ENCODE measurements around the gene HSD17B1. TPM values are rescaled to one million over a fixed set of nuclear protein-coding genes. Genes with fewer than 3 reads are reported as not detected.

HSD17B1 gene
- total and polyA plus RNA-seq, 2 experiments from 2014 or later, result 2.3 to 3.0 TPM

DNA sequence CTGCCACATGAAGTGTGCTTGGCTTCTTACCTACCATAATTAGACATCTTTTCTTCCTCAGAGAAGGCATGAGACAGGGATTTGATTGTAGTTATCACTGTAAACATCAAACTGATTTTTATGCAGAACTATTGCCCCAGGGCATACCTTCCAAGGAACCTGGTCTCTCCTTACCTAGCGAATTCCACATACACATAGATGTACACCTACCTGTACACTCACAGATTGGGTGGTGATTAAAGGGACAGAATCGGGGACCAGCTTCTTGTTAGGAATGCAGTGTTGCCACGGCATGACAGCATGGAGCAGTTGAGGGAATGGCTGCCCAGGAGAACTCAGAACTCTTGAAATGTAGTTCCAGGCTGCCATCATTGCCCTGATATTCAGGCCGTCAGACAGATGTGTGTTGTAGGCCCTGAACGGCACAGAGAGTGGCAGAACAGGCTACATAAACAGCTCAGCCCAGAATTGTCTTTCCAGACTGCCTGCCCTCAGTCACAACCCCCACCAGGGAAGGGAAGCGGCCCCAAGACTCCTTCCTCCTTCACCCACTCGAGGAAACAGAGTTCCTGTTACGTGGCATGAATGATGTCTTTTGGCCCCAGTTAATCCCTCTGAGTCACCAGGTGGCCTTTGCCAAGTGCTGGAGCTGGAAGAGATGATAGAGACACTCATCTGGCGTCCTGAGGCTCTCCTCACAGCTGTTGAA lies 34.5 kb upstream of the HSD17B1 start:
- peak overlapping the region; percentile 83 for H3K9ac ChIP-seq
- H3K9me2 ChIP-seq (ENCODE audit: insufficient read depth), result no peaks in the 10 kb centered on the region
- peaks cover 59% of the 10 kb centered on the region for H3F3A ChIP-seq (ENCODE audit: insufficient read depth)
- TF ChIP-seq EZH2phosphoT487 (IDR thresholded peaks at IDR 0.05; ENCODE audit: insufficient read depth, low read depth) (no peak), EZH2 (IDR thresholded peaks at IDR 0.05; ENCODE audit: insufficient read depth, poor library complexity, severe bottlenecking) (no peak)
- no peaks in the 10 kb centered on the region for H3K9me3 ChIP-seq (ENCODE audit: low read depth)
- peak overlapping the region; percentile 25 for H3K4me3 ChIP-seq
- no peaks in the 10 kb centered on the region for H3K79me2 ChIP-seq (ENCODE audit: insufficient read depth)
- 9% methylated on average over 9 of the region's 9 CpGs for WGBS, 2 experiments (ENCODE audit: low coverage in 1 of 2, low lambda C conversion rate in 2 of 2, missing lambda C conversion rate in 2 of 2)
- H3K27me3 ChIP-seq (replicated peaks; ENCODE audit: insufficient read depth), result no peaks in the 10 kb centered on the region
- peaks cover 52% of the 10 kb centered on the region for H3K4me1 ChIP-seq (ENCODE audit: insufficient read depth)
- H3K36me3 ChIP-seq (ENCODE audit: low read depth), result no peaks in the 10 kb centered on the region
- in situ Hi-C loops (cut with MboI), result no loop called here
- DNase-seq, result peak; percentile 96
- no peaks in the 10 kb centered on the region for H4K20me1 ChIP-seq (ENCODE audit: insufficient read depth)
- peak overlapping the region; percentile 99 for H3K27ac ChIP-seq
- peak overlapping the region; percentile 41; the same call in 1 of the 2 replicates for H2AFZ ChIP-seq
- peak overlapping the region; percentile 77 for H3K4me2 ChIP-seq (ENCODE audit: unreplicated experiment)

DNA sequence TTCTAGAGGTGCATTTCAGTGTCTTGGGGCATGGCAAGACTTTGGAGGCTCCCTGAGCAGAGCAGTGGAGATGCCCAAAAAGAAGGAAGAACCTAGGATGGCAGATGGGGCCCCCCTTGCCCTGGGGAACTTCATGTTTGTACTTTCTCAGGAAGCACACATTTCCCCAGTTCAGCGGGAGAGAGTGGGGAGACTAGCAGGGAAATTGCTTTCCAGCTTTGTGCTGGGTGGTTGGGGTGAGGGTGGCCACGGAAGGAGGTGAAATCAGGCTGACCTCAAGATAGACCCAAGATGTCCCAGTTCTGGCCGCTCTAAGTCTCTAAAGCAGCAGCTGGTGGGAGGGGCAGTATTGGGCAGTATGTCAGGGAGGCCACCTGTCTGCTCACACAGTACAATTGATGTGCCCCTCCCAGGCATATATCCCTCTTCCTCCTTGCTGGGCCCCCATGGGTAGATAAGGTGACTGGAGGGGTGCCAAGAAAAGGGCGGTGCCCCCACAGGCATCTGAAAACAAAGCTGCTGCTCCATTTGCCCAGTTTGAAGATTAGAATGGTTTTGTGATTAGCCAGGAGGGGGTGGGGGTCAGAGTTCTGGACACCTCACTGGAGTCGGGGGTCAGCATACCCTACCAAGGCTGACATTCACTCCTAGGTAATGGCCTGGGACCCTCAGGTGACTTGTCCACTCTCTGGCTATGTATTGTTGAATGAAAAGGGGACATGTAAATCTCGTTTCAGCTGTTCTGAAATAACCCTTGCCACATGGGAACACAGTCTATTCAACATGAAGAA lies 33.8 kb upstream of the HSD17B1 start:
- Histone ChIP-seq H2AFZ (no peak overlapping the region), H3K4me2 (ENCODE audit: unreplicated experiment) (peak overlapping the region; percentile 74), H3K9me2 (ENCODE audit: insufficient read depth) (no peaks in the 10 kb centered on the region), H3K9ac (peak overlapping the region; percentile 83), H3K4me3 (peak overlapping the region; percentile 23; the same call in 1 of the 2 replicates), H3K27me3 (replicated peaks; ENCODE audit: insufficient read depth) (no peaks in the 10 kb centered on the region), H4K20me1 (ENCODE audit: insufficient read depth) (no peaks in the 10 kb centered on the region), H3K79me2 (ENCODE audit: insufficient read depth) (no peaks in the 10 kb centered on the region), H3F3A (ENCODE audit: insufficient read depth) (peaks cover 64% of the 10 kb centered on the region), H3K4me1 (ENCODE audit: insufficient read depth) (peaks cover 55% of the 10 kb centered on the region), H3K27ac (peak overlapping the region; percentile 99), H3K9me3 (ENCODE audit: low read depth) (no peaks in the 10 kb centered on the region), H3K36me3 (ENCODE audit: low read depth) (no peaks in the 10 kb centered on the region)
- no peak for DNase-seq
- in situ Hi-C loops (cut with MboI), result no loop called here
- 25 to 35% methylated on average over 6 of the region's 6 CpGs for WGBS, 2 experiments (ENCODE audit: low coverage in 1 of 2, low lambda C conversion rate in 2 of 2, missing lambda C conversion rate in 2 of 2)
- TF ChIP-seq EZH2 (IDR thresholded peaks at IDR 0.05; ENCODE audit: insufficient read depth, poor library complexity, severe bottlenecking) (no peak), EZH2phosphoT487 (IDR thresholded peaks at IDR 0.05; ENCODE audit: insufficient read depth, low read depth) (no peak)

DNA sequence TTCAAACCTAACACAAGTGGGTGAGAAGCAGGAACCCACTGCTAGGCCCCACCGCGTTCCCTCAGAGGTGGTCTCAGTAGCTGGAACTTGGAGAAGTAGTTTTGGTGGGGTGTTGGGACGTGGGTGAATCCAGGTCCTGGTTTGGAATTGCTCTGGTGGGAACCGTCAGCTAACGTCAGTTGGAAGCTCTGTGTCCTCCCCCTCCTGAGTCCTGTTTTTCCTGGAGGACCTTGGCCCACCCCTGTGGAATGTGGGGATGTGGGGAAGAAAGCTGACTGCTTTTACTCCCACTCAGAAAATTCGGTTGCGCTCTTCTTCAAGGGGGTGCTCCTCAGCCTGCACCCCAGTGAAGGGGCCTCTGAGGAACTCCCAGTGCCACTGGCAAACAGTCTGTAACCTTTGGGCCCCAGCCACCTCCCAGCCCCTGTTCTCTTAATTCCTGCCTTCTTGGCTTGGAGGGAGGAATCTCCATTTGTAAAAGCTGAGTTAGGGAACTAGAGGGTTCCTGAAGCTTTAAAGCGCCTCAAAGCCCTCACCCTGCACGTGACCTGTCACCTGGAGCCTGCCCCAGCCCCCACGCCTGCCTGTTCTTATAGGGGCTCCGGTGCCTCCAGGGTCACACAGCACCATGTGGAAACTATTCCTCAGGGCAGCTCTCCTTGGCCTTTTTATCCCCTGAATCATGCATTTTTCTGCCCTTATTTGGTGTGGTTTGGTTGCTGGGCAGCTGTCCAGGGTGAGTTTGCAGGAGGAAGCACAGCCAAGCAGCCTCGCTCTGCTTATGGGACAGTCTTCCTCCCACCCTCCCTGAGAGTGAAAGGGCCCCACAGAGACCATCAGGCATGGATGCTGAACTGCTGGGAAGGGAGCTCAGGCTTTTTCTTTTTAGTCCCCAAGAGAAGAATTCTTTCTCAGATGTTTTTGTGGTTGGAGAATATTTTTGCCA lies 32.9 kb upstream of the HSD17B1 start:
- Histone ChIP-seq H3K27ac (peak overlapping the region; percentile 99), H3K27me3 (replicated peaks; ENCODE audit: insufficient read depth) (no peaks in the 10 kb centered on the region), H3K9ac (peak overlapping the region; percentile 83), H3K4me3 (peak overlapping the region; percentile 43), H3K4me1 (ENCODE audit: insufficient read depth) (peaks cover 64% of the 10 kb centered on the region), H2AFZ (no peak overlapping the region), H4K20me1 (ENCODE audit: insufficient read depth) (no peaks in the 10 kb centered on the region), H3K36me3 (ENCODE audit: low read depth) (no peaks in the 10 kb centered on the region), H3K9me2 (ENCODE audit: insufficient read depth) (no peaks in the 10 kb centered on the region), H3K79me2 (ENCODE audit: insufficient read depth) (no peaks in the 10 kb centered on the region), H3K4me2 (ENCODE audit: unreplicated experiment) (peak overlapping the region; percentile 74), H3F3A (ENCODE audit: insufficient read depth) (peaks cover 71% of the 10 kb centered on the region), H3K9me3 (ENCODE audit: low read depth) (no peaks in the 10 kb centered on the region)
- 6 to 9% methylated on average over 12 of the region's 12 CpGs for WGBS, 2 experiments (ENCODE audit: low coverage in 1 of 2, low lambda C conversion rate in 2 of 2, missing lambda C conversion rate in 2 of 2)
- in situ Hi-C loops (cut with MboI), result loop anchor here (10.0 kb wide), 1 partner anchor 195 kb away; no protein-coding TSS in a partner anchor
- TF ChIP-seq EZH2 (IDR thresholded peaks at IDR 0.05; ENCODE audit: insufficient read depth, poor library complexity, severe bottlenecking), result no peak
- no peak for TF ChIP-seq EZH2phosphoT487 (IDR thresholded peaks at IDR 0.05; ENCODE audit: insufficient read depth, low read depth)
- peak; percentile 99 for DNase-seq

DNA sequence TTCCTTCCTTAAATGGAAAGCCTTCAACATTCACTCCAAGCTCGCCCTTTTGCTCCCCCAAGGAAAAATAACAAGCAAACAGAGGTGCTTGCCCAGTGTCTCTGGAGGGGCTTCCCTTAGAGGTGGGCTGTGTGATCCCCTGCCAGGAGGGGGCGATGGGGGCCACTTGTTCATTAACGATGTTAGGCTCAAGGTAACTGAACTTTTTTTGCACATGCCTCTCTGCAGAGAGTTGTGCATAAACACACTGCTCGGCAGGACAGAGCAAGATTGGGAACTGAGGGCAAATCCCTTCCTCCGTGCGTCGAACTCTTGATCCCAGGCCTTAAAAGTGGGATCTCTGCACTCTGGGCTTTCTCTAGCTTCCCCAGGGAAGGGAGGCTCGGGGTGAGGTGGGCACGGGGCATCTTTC lies 32.2 kb upstream of the HSD17B1 start:
- H3K4me2 ChIP-seq (ENCODE audit: unreplicated experiment), result peak overlapping the region; percentile 74
- H3K9ac ChIP-seq, result peak overlapping the region; percentile 83
- peaks cover 78% of the 10 kb centered on the region for H3F3A ChIP-seq (ENCODE audit: insufficient read depth)
- TF ChIP-seq EZH2phosphoT487 (IDR thresholded peaks at IDR 0.05; ENCODE audit: insufficient read depth, low read depth) (no peak), EZH2 (IDR thresholded peaks at IDR 0.05; ENCODE audit: insufficient read depth, poor library complexity, severe bottlenecking) (no peak)
- H3K4me1 ChIP-seq (ENCODE audit: insufficient read depth), result peaks cover 71% of the 10 kb centered on the region
- peak overlapping the region; percentile 99 for H3K27ac ChIP-seq
- 6 to 13% methylated on average over 8 to 9 of the region's 9 CpGs for WGBS, 2 experiments (ENCODE audit: low coverage in 1 of 2, low lambda C conversion rate in 2 of 2, missing lambda C conversion rate in 2 of 2)
- no peaks in the 10 kb centered on the region for H3K27me3 ChIP-seq (replicated peaks; ENCODE audit: insufficient read depth)
- in situ Hi-C loops (cut with MboI), result loop anchor here (10.0 kb wide), 1 partner anchor 196 kb away; no protein-coding TSS in a partner anchor
- H3K79me2 ChIP-seq (ENCODE audit: insufficient read depth), result no peaks in the 10 kb centered on the region
- peak; percentile 50 for DNase-seq
- no peaks in the 10 kb centered on the region for H3K9me3 ChIP-seq (ENCODE audit: low read depth)
- H3K36me3 ChIP-seq (ENCODE audit: low read depth), result no peaks in the 10 kb centered on the region
- H3K9me2 ChIP-seq (ENCODE audit: insufficient read depth), result no peaks in the 10 kb centered on the region
- no peak overlapping the region for H2AFZ ChIP-seq
- no peaks in the 10 kb centered on the region for H4K20me1 ChIP-seq (ENCODE audit: insufficient read depth)
- H3K4me3 ChIP-seq, result peak overlapping the region; percentile 43
